Vagina (tissue), 2 donors: ENCODE measurements around the gene EHBP1. TPM values are rescaled to one million over a fixed set of nuclear protein-coding genes. Genes with fewer than 3 reads are reported as not detected.
A peak's percentile ranks its signal among the peaks of the same experiment; 100 is the strongest.

Source experiments
- DNase-seq, 2 donors: peaks; one replicate each; pipeline ENCODE4 v3.0.0-alpha.2; 2017; ENCODE audit errors: extremely low spot score in 2 of 2
- H3K27ac ChIP-seq: fragments of 200-600 bp; sonication (generic); one replicate; pipeline ENCODE4 v1.5.1; 2019
- H3K27me3 ChIP-seq: fragments of 200-600 bp; sonication (generic); one replicate; pipeline ENCODE4 v1.5.1; 2019
- H3K36me3 ChIP-seq, 2 donors: fragments of 200-600 bp; sonication (generic); one replicate each; pipeline ENCODE4 v1.5.1; 2017 to 2019
- H3K4me1 ChIP-seq: fragments of 200-600 bp; sonication (generic); one replicate; pipeline ENCODE4 v1.5.1; 2019
- H3K4me3 ChIP-seq, 2 donors: fragments of 200-600 bp; sonication (generic); 1 replicate in 1 of 2; 2 replicates in 1 of 2; pipeline ENCODE4 v1.5.1; 2016 to 2019
- H3K9me3 ChIP-seq: fragments of 200-600 bp; sonication (generic); one replicate; pipeline ENCODE4 v1.5.1; 2019
- POLR2A ChIP-seq, 2 donors: fragments of 450-650 bp; IDR thresholded peaks; one replicate each; pipeline ENCODE4 v1.6.1; 2017; ENCODE audit warnings: antibody characterized with exemption in 2 of 2, mild to moderate bottlenecking in 2 of 2, moderate library complexity in 2 of 2
- POLR2AphosphoS5 ChIP-seq, 2 donors: sonication (generic); formaldehyde crosslinking; IDR thresholded peaks; one replicate each; pipeline ENCODE4 v1.9.0; 2017; ENCODE audit warnings: antibody characterized with exemption in 2 of 2, mild to moderate bottlenecking in 2 of 2, low read depth in 1 of 2; ENCODE audit not compliant: insufficient read depth in 1 of 2
- intact Hi-C: fragments of 100-400 bp; cut with DNase I; formaldehyde crosslinking; loops from one replicate; pipeline ENCODE4 v1.15.1; 2023
- total RNA-seq: library from RNA; depleted of rRNA; stranded (reverse); fragments of >200 nt; gene quantifications from one replicate; pipeline ENCODE4 v1.2.3, GENCODE V29; 2016
- TF ChIP-seq, protein P1 (sequence below), 3 experiments: fragments of 450-650 bp in 2 of 3; fragments of 200-600 bp in 1 of 3; sonication (generic) in 1 of 3; IDR thresholded peaks; one replicate each; pipeline ENCODE4 v1.5.1; 2017 to 2019; ENCODE audit warnings: antibody characterized with exemption in 3 of 3, mild to moderate bottlenecking in 2 of 3, moderate library complexity in 2 of 3

The EHBP1 gene
- total RNA-seq, 1 donor from 2014 or later = 97.7 TPM

- intact Hi-C loops = no loop called here
- no peak for DNase-seq
- H3K27ac ChIP-seq = peak overlapping the region; percentile 2
- TF ChIP-seq POLR2A (IDR thresholded peaks at IDR 0.05) = no peak
- TF ChIP-seq POLR2AphosphoS5 (IDR thresholded peaks at IDR 0.05; ENCODE audit: insufficient read depth in 1 of 2, low read depth in 1 of 2) = no peak
- TF ChIP-seq, protein P1, sequence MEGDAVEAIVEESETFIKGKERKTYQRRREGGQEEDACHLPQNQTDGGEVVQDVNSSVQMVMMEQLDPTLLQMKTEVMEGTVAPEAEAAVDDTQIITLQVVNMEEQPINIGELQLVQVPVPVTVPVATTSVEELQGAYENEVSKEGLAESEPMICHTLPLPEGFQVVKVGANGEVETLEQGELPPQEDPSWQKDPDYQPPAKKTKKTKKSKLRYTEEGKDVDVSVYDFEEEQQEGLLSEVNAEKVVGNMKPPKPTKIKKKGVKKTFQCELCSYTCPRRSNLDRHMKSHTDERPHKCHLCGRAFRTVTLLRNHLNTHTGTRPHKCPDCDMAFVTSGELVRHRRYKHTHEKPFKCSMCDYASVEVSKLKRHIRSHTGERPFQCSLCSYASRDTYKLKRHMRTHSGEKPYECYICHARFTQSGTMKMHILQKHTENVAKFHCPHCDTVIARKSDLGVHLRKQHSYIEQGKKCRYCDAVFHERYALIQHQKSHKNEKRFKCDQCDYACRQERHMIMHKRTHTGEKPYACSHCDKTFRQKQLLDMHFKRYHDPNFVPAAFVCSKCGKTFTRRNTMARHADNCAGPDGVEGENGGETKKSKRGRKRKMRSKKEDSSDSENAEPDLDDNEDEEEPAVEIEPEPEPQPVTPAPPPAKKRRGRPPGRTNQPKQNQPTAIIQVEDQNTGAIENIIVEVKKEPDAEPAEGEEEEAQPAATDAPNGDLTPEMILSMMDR (IDR thresholded peaks at IDR 0.05) = no peak
- H3K4me3 ChIP-seq = no peak overlapping the region
- no peaks in the 10 kb centered on the region for H3K27me3 ChIP-seq
- H3K9me3 ChIP-seq = no peaks in the 10 kb centered on the region
- H3K4me1 ChIP-seq = peaks cover 67% of the 10 kb centered on the region
- H3K36me3 ChIP-seq = no peaks in the 10 kb centered on the region
Measured at GRCh38 chr2:62660582-62661262, 44.8 kb upstream of the EHBP1 start.

GRCh38 chr2:62661263-62661635, 44.3 kb upstream of the EHBP1 start:
- Histone ChIP-seq H3K27ac (peak overlapping the region; percentile 2), H3K36me3 (no peaks in the 10 kb centered on the region), H3K4me1 (peaks cover 72% of the 10 kb centered on the region), H3K27me3 (no peaks in the 10 kb centered on the region), H3K9me3 (no peaks in the 10 kb centered on the region), H3K4me3 (no peak overlapping the region)
- no peak for DNase-seq
- TF ChIP-seq POLR2A (IDR thresholded peaks at IDR 0.05) = no peak
- no peak for TF ChIP-seq POLR2AphosphoS5 (IDR thresholded peaks at IDR 0.05; ENCODE audit: insufficient read depth in 1 of 2, low read depth in 1 of 2)
- TF ChIP-seq, protein P1 (IDR thresholded peaks at IDR 0.05) = no peak
- intact Hi-C loops = no loop called here

DNA sequence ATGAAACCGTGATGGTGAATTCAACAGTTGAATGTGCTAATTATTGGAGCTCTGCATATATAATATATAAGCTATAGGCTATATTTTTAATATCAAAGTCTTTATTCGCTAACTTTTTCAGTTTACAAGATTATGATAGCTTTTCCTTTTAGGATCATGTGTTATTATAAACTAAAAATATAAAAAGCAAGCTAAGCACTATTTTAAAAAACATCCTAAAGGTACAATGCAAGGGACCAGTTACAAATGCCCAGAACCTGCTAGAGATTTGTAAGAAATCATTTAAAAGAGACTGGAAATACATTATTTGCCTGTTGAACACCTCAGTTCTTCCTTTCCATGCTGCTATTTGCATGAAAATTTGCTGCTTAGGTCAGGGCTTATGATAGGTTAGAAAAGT, 43.4 kb upstream of the EHBP1 start:
- intact Hi-C loops = no loop called here
- Histone ChIP-seq H3K4me1 (peaks cover 80% of the 10 kb centered on the region), H3K27ac (peak overlapping the region; percentile 55), H3K36me3 (no peaks in the 10 kb centered on the region), H3K9me3 (no peaks in the 10 kb centered on the region), H3K27me3 (no peaks in the 10 kb centered on the region), H3K4me3 (no peak overlapping the region)
- no peak for DNase-seq
- TF ChIP-seq, protein P1 (IDR thresholded peaks at IDR 0.05) = no peak
- no peak for TF ChIP-seq POLR2AphosphoS5 (IDR thresholded peaks at IDR 0.05; ENCODE audit: insufficient read depth in 1 of 2, low read depth in 1 of 2)
- no peak for TF ChIP-seq POLR2A (IDR thresholded peaks at IDR 0.05)

DNA sequence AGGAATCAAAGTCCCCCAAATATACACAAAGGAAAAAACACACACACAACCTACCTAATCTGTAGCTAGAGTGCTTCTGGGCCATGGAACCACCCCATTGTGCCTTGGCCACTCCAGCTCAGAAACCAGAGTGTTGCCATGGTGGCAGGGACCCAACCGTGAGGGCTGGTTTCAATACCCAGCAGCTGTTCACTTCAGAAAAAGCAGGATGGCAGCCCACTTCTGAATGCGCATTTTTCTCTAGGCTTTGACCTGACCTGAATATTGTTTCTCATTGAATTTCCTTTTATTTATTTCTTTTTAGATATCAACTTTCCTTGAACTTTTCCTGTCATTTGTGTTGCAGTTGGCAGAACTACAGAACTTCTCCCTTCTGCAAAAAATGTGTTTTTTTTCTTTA, 43.0 kb upstream of the EHBP1 start:
- peaks cover 80% of the 10 kb centered on the region for H3K4me1 ChIP-seq

DNA sequence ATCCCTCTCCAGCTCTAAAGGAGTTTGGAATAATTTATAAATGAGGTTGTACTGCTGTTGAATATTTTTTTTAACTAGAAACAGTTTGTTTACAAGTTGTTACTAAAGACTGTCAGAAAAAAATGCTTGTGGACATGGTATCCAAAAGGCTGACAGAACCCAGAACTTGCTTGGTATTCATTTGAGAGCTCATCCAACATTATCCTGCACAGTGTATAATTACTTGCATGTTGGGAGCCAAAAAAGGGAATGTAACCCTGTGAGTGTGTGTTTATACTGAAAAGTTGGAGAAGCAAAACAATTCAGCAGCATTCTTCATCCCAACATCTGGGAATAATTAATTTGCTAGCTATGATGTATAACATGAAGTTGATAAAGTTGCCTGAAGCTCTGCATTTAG, 42.1 kb upstream of the EHBP1 start:
- Histone ChIP-seq H3K27ac (peak overlapping the region; percentile 55), H3K27me3 (no peaks in the 10 kb centered on the region), H3K9me3 (no peaks in the 10 kb centered on the region), H3K4me3 (no peak overlapping the region), H3K4me1 (peaks cover 80% of the 10 kb centered on the region), H3K36me3 (no peaks in the 10 kb centered on the region)
- no peak for DNase-seq
- TF ChIP-seq POLR2AphosphoS5 (IDR thresholded peaks at IDR 0.05; ENCODE audit: insufficient read depth in 1 of 2, low read depth in 1 of 2) (peak in 1 of 2 donors; percentile 17), POLR2A (IDR thresholded peaks at IDR 0.05) (no peak)
- TF ChIP-seq, protein P1 (IDR thresholded peaks at IDR 0.05) = no peak
- intact Hi-C loops = no loop called here

More for the DNA sequence above, 43.0 kb upstream of the EHBP1 start:
- Histone ChIP-seq H3K36me3 (no peaks in the 10 kb centered on the region), H3K27me3 (no peaks in the 10 kb centered on the region), H3K4me3 (no peak overlapping the region), H3K27ac (peak overlapping the region; percentile 55), H3K9me3 (no peaks in the 10 kb centered on the region)
- no peak for DNase-seq
- TF ChIP-seq, protein P1 (IDR thresholded peaks at IDR 0.05) = no peak
- TF ChIP-seq POLR2AphosphoS5 (IDR thresholded peaks at IDR 0.05; ENCODE audit: insufficient read depth in 1 of 2, low read depth in 1 of 2) = no peak
- TF ChIP-seq POLR2A (IDR thresholded peaks at IDR 0.05) = no peak
- intact Hi-C loops = no loop called here
